MCF 10A (cell line): ENCODE measurements around the gene CYTL1. TPM values are rescaled to one million over a fixed set of nuclear protein-coding genes. Genes with fewer than 3 reads are reported as not detected.

Experiments used
- BruUV-seq: library from RNA; stranded (reverse); fragments of 400-500 nt; replicated peaks from 2 replicates; lab custom pipeline; 2021; lab: Mats Ljungman, UMichigan
- CTCF ChIA-PET: fragments of 300-600 bp; sonication (Branson Sonifier 250); formaldehyde crosslinking; extraction: SDS; loops from one replicate; lab custom pipeline; 2021; ENCODE audit warnings: antibody characterized with exemption, inconsistent platforms; lab: Yijun Ruan, JAX
- POLR2A ChIA-PET: fragments of 300-600, 350-650 bp; sonication (Branson Sonifier 250); formaldehyde crosslinking; extraction: SDS; loops from one replicate; lab custom pipeline; 2020; ENCODE audit warnings: antibody characterized with exemption, inconsistent platforms; lab: Yijun Ruan, JAX
- DNase-seq: peaks from one replicate; pipeline ENCODE4 v3.0.0-alpha.2; 2018; ENCODE audit not compliant: unreplicated experiment
- H3K27ac Mint-ChIP-seq: one replicate; pipeline ENCODE4 v1.8.0; 2022; ENCODE audit warnings: mild to moderate bottlenecking, low read depth, mixed read lengths; ENCODE audit not compliant: unreplicated experiment
- H3K27me3 Mint-ChIP-seq: one replicate; pipeline ENCODE4 v1.8.0; 2022; ENCODE audit warnings: mixed read lengths; ENCODE audit not compliant: insufficient read depth, unreplicated experiment
- H3K36me3 Mint-ChIP-seq: one replicate; pipeline ENCODE4 v1.8.0; 2022; ENCODE audit warnings: mild to moderate bottlenecking, moderate library complexity, mixed read lengths; ENCODE audit not compliant: insufficient read depth, unreplicated experiment
- H3K4me1 Mint-ChIP-seq: one replicate; pipeline ENCODE4 v1.8.0; 2022; ENCODE audit warnings: mixed read lengths; ENCODE audit not compliant: insufficient read depth, unreplicated experiment
- H3K4me3 Mint-ChIP-seq: one replicate; pipeline ENCODE4 v1.8.0; 2022; ENCODE audit warnings: mild to moderate bottlenecking, moderate library complexity, mixed read lengths; ENCODE audit not compliant: unreplicated experiment
- H3K9me3 Mint-ChIP-seq: one replicate; pipeline ENCODE4 v1.8.0; 2022; ENCODE audit warnings: mixed read lengths; ENCODE audit not compliant: unreplicated experiment
- intact Hi-C: fragments of 100-400 bp; cut with micrococcal nuclease; formaldehyde crosslinking; loops from 2 replicates; pipeline ENCODE4 v1.14.1; 2022
- total RNA-seq: library from RNA; stranded (reverse); gene quantifications from 2 replicates; pipeline ENCODE4 v1.2.3, GENCODE V29; 2022
- TF ChIP-seq, protein P1 (sequence below): fragments of 200-600 bp; IDR thresholded peaks from one replicate; pipeline ENCODE4 v1.8.0; 2022; ENCODE audit warnings: antibody characterized with exemption, mild to moderate bottlenecking; ENCODE audit not compliant: unreplicated experiment

Gene CYTL1
- total RNA-seq, 1 experiment from 2014 or later: not detected

DNA sequence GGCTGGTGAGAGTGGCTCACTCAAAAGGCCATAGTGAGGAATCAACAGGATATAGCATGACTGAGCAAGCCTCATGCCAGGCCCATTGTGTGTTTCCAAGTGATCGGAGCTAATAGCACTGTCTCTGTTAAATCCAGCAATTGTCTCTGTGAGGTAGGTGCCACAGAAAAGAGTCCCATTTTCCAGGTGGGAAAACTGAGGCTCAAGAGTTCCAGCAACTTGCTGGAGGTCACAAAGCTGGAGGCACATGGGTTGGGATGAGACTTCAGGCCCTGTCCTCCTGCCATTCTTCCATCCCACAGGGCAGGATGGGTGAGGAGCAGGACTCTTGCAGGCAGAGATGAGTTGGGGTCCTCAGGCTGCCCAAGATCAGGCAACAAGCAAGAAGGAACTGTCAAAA lies 1.1 kb upstream of the CYTL1 start:
- intact Hi-C loops: no loop called here
- no peak overlapping the region for H3K27ac Mint-ChIP-seq
- no peak for DNase-seq
- TF ChIP-seq, protein P1, sequence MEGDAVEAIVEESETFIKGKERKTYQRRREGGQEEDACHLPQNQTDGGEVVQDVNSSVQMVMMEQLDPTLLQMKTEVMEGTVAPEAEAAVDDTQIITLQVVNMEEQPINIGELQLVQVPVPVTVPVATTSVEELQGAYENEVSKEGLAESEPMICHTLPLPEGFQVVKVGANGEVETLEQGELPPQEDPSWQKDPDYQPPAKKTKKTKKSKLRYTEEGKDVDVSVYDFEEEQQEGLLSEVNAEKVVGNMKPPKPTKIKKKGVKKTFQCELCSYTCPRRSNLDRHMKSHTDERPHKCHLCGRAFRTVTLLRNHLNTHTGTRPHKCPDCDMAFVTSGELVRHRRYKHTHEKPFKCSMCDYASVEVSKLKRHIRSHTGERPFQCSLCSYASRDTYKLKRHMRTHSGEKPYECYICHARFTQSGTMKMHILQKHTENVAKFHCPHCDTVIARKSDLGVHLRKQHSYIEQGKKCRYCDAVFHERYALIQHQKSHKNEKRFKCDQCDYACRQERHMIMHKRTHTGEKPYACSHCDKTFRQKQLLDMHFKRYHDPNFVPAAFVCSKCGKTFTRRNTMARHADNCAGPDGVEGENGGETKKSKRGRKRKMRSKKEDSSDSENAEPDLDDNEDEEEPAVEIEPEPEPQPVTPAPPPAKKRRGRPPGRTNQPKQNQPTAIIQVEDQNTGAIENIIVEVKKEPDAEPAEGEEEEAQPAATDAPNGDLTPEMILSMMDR: no peak
- peaks cover 15% of the 10 kb centered on the region for H3K27me3 Mint-ChIP-seq
- ChIA-PET CTCF (no interaction called here), POLR2A (no interaction called here)
- H3K4me3 Mint-ChIP-seq: no peak overlapping the region
- H3K9me3 Mint-ChIP-seq: no peaks in the 10 kb centered on the region
- H3K4me1 Mint-ChIP-seq: no peaks in the 10 kb centered on the region
- no peaks in the 10 kb centered on the region for H3K36me3 Mint-ChIP-seq
- BruUV-seq: no TSS peak

DNA sequence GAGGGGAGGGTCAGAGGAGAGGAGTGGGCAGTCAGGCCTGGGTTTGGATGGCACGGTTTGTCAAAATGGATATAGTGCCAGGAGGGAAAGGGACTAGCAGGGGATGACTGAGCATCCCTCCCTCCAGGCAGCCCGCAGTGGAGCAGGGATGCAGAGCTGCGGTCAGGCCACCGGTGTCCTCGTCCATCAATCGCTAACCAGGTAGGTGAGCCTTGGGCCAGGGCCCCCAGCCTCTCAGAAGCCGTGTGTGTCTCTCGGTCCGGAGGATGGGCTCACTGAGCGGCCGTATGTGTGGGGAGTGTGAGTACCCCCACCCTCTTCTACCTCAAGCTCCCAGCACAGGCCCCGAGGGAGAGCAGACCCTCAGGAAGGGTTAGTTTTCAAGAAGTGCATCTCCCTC lies 538 bp upstream of the CYTL1 start:
- intact Hi-C loops: no loop called here
- H3K36me3 Mint-ChIP-seq: no peaks in the 10 kb centered on the region
- no peak for DNase-seq
- POLR2A ChIA-PET: no interaction called here
- no peak overlapping the region for H3K27ac Mint-ChIP-seq
- CTCF ChIA-PET: no interaction called here
- H3K4me1 Mint-ChIP-seq: no peaks in the 10 kb centered on the region
- H3K27me3 Mint-ChIP-seq: peaks cover 21% of the 10 kb centered on the region
- no peaks in the 10 kb centered on the region for H3K9me3 Mint-ChIP-seq
- BruUV-seq: no TSS peak
- TF ChIP-seq, protein P1: no peak
- H3K4me3 Mint-ChIP-seq: no peak overlapping the region

DNA sequence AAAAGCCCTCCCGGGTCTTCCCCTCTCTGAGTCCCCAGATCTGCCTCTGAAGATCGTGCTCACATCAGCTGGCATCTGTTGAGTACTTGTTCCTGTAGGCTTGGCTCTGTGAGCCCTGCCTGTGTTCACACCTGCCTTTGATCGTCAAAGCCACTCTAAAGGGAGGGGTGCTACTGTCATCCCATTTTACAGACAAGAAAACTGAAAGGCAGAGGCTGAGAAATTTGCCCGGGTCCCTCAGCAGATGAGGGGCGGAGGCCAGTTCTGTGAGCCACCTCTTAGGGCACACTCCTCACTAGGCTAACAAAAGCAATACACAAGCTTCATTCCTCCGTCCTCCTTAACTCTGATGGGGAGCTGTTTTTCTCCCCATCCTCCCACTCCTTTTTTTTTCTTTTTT lies 655 bp downstream of the CYTL1 start:
- Mint-ChIP-seq H3K27me3 (peaks cover 33% of the 10 kb centered on the region), H3K27ac (no peak overlapping the region), H3K4me3 (no peak overlapping the region), H3K36me3 (no peaks in the 10 kb centered on the region), H3K4me1 (no peaks in the 10 kb centered on the region), H3K9me3 (no peaks in the 10 kb centered on the region)
- no peak for DNase-seq
- TF ChIP-seq, protein P1: no peak
- no TSS peak for BruUV-seq
- intact Hi-C loops: no loop called here
- ChIA-PET POLR2A (no interaction called here), CTCF (interaction anchor here (0.6 to 1.0 kb wide), 5 partner anchors 9 to 1948 kb away, joined by 3 to 7 read pairs (median 3); no protein-coding TSS in a partner anchor)

DNA sequence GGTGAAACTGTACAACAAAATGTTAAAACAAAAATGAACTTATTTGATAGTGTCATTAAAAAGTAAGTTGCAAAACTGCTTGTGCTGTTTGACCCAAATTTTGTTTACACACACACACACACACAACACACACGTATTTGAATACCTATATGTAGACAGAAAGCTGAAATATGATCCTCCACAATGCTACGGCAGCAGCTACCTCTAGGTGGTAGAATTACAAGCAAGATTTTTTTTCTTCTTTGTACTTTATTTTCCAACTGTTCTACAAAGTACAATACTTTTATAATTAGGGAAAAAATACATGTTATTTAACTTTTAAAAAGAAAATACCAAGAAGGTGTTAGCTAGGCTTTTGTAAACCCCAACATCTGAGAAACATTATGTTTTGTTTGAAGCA lies 1.2 kb downstream of the CYTL1 start:
- no peaks in the 10 kb centered on the region for H3K9me3 Mint-ChIP-seq
- TF ChIP-seq, protein P1: peak; percentile 19
- CTCF ChIA-PET: interaction anchor here (0.6 to 1.0 kb wide), 6 partner anchors 9 to 1947 kb away, joined by 3 to 7 read pairs (median 3); no protein-coding TSS in a partner anchor
- no peaks in the 10 kb centered on the region for H3K36me3 Mint-ChIP-seq
- intact Hi-C loops: no loop called here
- no peak overlapping the region for H3K4me3 Mint-ChIP-seq
- H3K4me1 Mint-ChIP-seq: no peaks in the 10 kb centered on the region
- DNase-seq: no peak
- H3K27me3 Mint-ChIP-seq: peaks cover 38% of the 10 kb centered on the region
- BruUV-seq: no TSS peak
- POLR2A ChIA-PET: interaction anchor here (0.5 kb wide), 1 partner anchor 903 kb away, joined by 4 read pairs; no protein-coding TSS in a partner anchor
- no peak overlapping the region for H3K27ac Mint-ChIP-seq
